Loucy (cell line): ENCODE results near the gene TDRD9.

ENCODE experiments used
- H2AFZ ChIP-seq: fragments of 200-600 bp; sonication (generic); 2 replicates; pipeline ENCODE4 v1.6.0; 2016; ENCODE audit warnings: antibody characterized with exemption, mild to moderate bottlenecking, low read length, moderate library complexity
- H3F3A ChIP-seq: fragments of 200-600 bp; 2 replicates; pipeline ENCODE4 v1.6.0; 2016; ENCODE audit warnings: antibody characterized with exemption, low read depth, mild to moderate bottlenecking
- H3K27me3 ChIP-seq: fragments of 200-600 bp; sonication (generic); 2 replicates; pipeline ENCODE4 v1.6.1; 2014; ENCODE audit warnings: low read length, mild to moderate bottlenecking; ENCODE audit not compliant: insufficient read depth, poor library complexity, severe bottlenecking
- H3K36me3 ChIP-seq: fragments of 200-600 bp; sonication (generic); 2 replicates; pipeline ENCODE4 v1.6.1; 2016; ENCODE audit warnings: low read length; ENCODE audit not compliant: insufficient read depth
- H3K4me1 ChIP-seq: fragments of 200-600 bp; sonication (generic); 2 replicates; pipeline ENCODE4 v1.5.1; 2014; ENCODE audit warnings: low read length, mild to moderate bottlenecking; ENCODE audit not compliant: insufficient read depth, poor library complexity, severe bottlenecking
- H3K4me2 ChIP-seq: fragments of 200-600 bp; sonication (generic); 2 replicates; pipeline ENCODE4 v1.6.0; 2014; ENCODE audit warnings: antibody characterized with exemption, low read length, low read depth, mild to moderate bottlenecking; ENCODE audit not compliant: poor library complexity, severe bottlenecking
- H3K4me3 ChIP-seq: fragments of 200-600 bp; sonication (generic); 2 replicates; pipeline ENCODE4 v1.5.1; 2014; ENCODE audit warnings: low read length, mild to moderate bottlenecking, mixed read lengths; ENCODE audit not compliant: poor library complexity, severe bottlenecking
- H3K79me2 ChIP-seq: fragments of 200-600 bp; sonication (generic); 2 replicates; pipeline ENCODE4 v1.6.1; 2014; ENCODE audit warnings: low read length; ENCODE audit not compliant: insufficient read depth
- H3K9ac ChIP-seq: fragments of 200-600 bp; sonication (generic); 2 replicates; pipeline ENCODE4 v1.6.0; 2014; ENCODE audit warnings: mild to moderate bottlenecking, low read depth, low read length, moderate library complexity; ENCODE audit not compliant: poor library complexity, severe bottlenecking
- H3K9me2 ChIP-seq: fragments of 200-600 bp; sonication (generic); replicated peaks from 2 replicates; pipeline ENCODE4 v1.6.1; 2016; ENCODE audit warnings: low read depth, low read length, mixed read lengths
- H3K9me3 ChIP-seq: fragments of 200-600 bp; sonication (generic); 2 replicates; pipeline ENCODE4 v1.6.1; 2014; ENCODE audit warnings: mild to moderate bottlenecking, antibody characterized with exemption, low read length, low read depth; ENCODE audit not compliant: insufficient read depth
- H4K20me1 ChIP-seq: fragments of 200-600 bp; sonication (generic); 2 replicates; pipeline ENCODE4 v1.6.0; 2014; ENCODE audit warnings: antibody characterized with exemption, low read length, mild to moderate bottlenecking; ENCODE audit not compliant: insufficient read depth, poor library complexity, severe bottlenecking
- CTCF ChIP-seq: fragments of 200-600 bp; sonication (generic); conservative IDR thresholded peaks from 2 replicates; pipeline ENCODE4 v1.5.1; 2014; ENCODE audit warnings: mild to moderate bottlenecking, antibody characterized with exemption, low read length
- EZH2phosphoT487 ChIP-seq: fragments of 200-600 bp; IDR thresholded peaks from 2 replicates; pipeline ENCODE4 v1.6.1; 2018; ENCODE audit warnings: antibody characterized with exemption, mild to moderate bottlenecking, moderate library complexity, borderline replicate concordance

The TDRD9 gene

GRCh38 chr14:104081951-104082464 lies 153.8 kb downstream of the TDRD9 start:
- Histone ChIP-seq H3K9me2 (no peaks in the 10 kb centered on the region), H3K9ac (no peak overlapping the region), H2AFZ (no peak overlapping the region), H3K4me3 (no peak overlapping the region), H3K27me3 (no peaks in the 10 kb centered on the region), H3K9me3 (no peaks in the 10 kb centered on the region), H3F3A (no peaks in the 10 kb centered on the region), H3K4me1 (no peaks in the 10 kb centered on the region), H3K4me2 (no peak overlapping the region), H3K36me3 (no peaks in the 10 kb centered on the region), H3K79me2 (no peaks in the 10 kb centered on the region), H4K20me1 (no peaks in the 10 kb centered on the region)
- no peak for TF ChIP-seq EZH2phosphoT487
- TF ChIP-seq CTCF, result no peak

- H3K4me1 ChIP-seq, result no peaks in the 10 kb centered on the region
- no peaks in the 10 kb centered on the region for H3F3A ChIP-seq
- no peaks in the 10 kb centered on the region for H4K20me1 ChIP-seq
- H2AFZ ChIP-seq, result no peak overlapping the region
- no peak overlapping the region for H3K4me3 ChIP-seq
- no peaks in the 10 kb centered on the region for H3K9me3 ChIP-seq
- H3K9me2 ChIP-seq, result no peaks in the 10 kb centered on the region
- H3K27me3 ChIP-seq, result no peaks in the 10 kb centered on the region
- TF ChIP-seq EZH2phosphoT487, result no peak
- no peak for TF ChIP-seq CTCF
- H3K79me2 ChIP-seq, result no peaks in the 10 kb centered on the region
- no peak overlapping the region for H3K4me2 ChIP-seq
- H3K36me3 ChIP-seq, result no peaks in the 10 kb centered on the region
- no peak overlapping the region for H3K9ac ChIP-seq
Observed at GRCh38 chr14:104082807-104083206, 154.6 kb downstream of the TDRD9 start.

GRCh38 chr14:104084251-104085002 lies 156.2 kb downstream of the TDRD9 start:
- Histone ChIP-seq H2AFZ (no peak overlapping the region), H3K4me1 (no peaks in the 10 kb centered on the region), H4K20me1 (no peaks in the 10 kb centered on the region), H3K4me3 (no peak overlapping the region), H3K27me3 (no peaks in the 10 kb centered on the region), H3K36me3 (no peaks in the 10 kb centered on the region), H3K79me2 (no peaks in the 10 kb centered on the region), H3K9ac (no peak overlapping the region), H3F3A (no peaks in the 10 kb centered on the region), H3K9me3 (no peaks in the 10 kb centered on the region), H3K9me2 (no peaks in the 10 kb centered on the region), H3K4me2 (no peak overlapping the region)
- no peak for TF ChIP-seq CTCF
- no peak for TF ChIP-seq EZH2phosphoT487
